HG02981 (cell line): Measurements from ENCODE around the gene SLC49A4.

Source experiments
- ATAC-seq: cut with Tn5 transposase; IDR thresholded peaks from one replicate; pipeline ENCODE4 v1.9.1; 2021; ENCODE audit warnings: mild to moderate bottlenecking, moderate library complexity; ENCODE audit not compliant: unreplicated experiment

SLC49A4 gene

GRCh38 chr3:122785231-122785630, 9.6 kb upstream of the SLC49A4 start:
- ATAC-seq: no peak

DNA sequence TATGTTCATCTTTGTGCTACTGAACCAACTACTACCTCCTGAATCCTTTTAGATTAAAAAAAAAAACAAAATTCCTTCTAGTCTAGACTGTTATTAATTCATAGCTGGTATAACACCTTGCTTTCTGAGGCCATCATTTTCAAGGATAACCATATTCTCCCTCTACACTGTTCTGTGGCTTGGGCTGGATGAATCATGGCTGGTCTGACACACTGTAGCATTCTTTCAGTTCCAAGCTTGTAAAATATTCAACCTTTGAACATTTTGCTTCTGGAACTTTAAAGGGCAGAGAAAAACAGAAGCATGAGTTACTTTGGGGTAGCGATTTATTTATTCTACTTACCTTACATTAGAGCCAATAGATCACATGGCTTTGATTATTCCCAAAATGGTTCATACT, 8.8 kb upstream of the SLC49A4 start:
- ATAC-seq: no peak

- ATAC-seq: no peak
Measured at GRCh38 chr3:122787872-122788271, 7.0 kb upstream of the SLC49A4 start.

GRCh38 chr3:122789585-122790273, 5.1 kb upstream of the SLC49A4 start:
- no peak for ATAC-seq

- peak; percentile 64 for ATAC-seq
Measured at GRCh38 chr3:122793568-122794416, 1.1 kb upstream of the SLC49A4 start, which contains the start of gene HSPBAP1. HSPBAP1 (minus strand) TSS chr3:122793831; CDS start chr3:122793680, 151 bp downstream.

DNA sequence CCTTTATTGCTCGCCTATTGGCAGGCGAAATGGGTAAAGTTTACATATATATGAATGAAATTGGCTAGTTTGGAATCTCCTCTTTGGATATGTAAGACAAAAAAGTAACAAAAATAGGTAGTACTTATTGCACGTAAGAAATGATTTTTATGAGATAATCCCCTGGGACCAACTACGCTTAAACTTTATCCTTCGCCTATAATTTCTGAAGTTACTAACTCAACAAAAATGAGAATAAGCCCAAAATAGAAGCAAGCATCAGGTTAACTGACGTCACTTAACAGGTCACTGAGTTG, 438 bp upstream of the SLC49A4 start:
- ATAC-seq: no peak

DNA sequence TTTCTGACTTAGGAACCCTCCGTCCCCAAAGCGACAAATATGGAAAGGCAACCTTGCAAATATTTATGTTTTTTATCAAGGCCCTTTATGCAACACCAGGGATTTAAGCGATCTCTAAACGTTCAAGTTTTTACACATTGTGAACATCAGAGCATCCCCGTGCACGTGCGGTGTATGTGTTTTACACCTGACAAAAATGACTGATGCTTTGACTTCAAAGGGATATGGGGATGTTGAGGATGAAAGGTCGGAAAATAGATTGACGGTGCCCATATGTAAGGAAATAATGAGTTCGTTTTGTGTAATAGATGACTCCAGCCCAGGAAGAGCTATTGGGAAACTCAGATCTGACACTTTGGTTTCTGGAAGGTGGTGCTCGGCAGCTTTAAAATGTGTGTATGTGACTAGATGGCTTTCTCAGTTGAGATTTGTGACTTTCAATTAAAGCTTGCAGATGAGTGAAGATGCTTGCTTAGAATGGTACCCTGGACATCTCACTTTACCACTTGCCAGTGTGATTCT, 866 bp downstream of the SLC49A4 start:
- ATAC-seq: no peak

DNA sequence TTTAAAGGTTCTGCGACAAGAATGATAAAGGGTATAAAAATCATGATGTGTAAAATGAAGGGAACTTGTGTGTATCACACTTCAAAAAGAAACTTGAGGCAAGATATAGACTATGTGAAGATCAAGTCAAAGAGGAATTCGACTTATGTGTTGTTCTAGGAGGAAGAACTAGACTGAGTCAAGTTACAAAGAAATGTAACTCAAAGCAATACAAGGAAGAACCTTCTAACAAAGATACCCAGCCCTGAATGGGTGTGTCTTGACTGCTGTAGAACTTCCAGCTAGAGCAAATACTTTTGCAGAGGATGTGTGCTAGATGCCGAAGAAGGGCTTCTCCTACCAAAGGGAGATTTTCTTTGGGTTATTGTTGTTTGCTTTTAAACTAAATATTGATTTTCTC, 2.4 kb downstream of the SLC49A4 start:
- ATAC-seq: no peak

DNA sequence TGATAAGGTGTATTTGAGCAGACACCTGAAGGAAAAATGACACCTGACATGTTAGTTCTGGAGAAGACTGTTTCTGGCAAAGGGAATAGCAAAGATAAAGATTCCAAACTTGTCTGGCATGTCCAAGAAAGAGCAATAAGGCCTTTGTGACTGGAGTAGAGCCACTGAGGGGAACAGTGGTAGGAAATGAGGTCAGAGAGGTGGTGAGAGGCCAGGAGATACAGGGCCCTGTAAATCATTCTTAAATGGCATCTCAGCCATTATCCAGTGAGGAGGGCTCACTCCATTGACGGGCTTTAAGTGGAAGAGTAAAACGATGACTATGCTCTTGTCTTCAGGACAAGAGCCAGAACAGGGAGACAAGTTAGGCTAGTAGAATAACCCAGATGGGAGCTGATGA, 4.5 kb downstream of the SLC49A4 start:
- no peak for ATAC-seq

DNA sequence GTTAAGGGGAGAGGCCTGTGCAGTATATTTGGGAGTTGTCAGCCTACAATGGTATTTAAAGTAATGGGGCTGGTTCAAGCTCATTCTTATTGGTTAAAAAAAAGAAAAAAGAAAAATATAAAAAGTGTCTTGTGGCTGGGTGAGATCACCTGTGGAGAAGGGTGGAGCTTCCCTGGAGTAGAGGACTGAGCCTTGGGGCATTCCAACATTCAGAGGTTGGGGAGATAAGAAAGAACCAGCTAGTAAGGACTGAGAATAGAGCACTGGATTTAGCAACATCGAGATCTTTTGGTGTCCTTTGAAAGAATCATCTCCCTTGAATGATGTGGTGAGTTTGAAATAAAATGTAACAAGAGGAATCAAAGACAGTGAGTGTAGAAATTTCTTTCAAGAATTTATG, 5.2 kb downstream of the SLC49A4 start:
- no peak for ATAC-seq

- no peak for ATAC-seq
Measured at GRCh38 chr3:122800706-122801237, 5.9 kb downstream of the SLC49A4 start.

GRCh38 chr3:122802323-122802722, 7.5 kb downstream of the SLC49A4 start:
- no peak for ATAC-seq

GRCh38 chr3:122803977-122804376, 9.1 kb downstream of the SLC49A4 start:
- no peak for ATAC-seq

- ATAC-seq: no peak
Measured at GRCh38 chr3:122810734-122811133, 15.9 kb downstream of the SLC49A4 start.

DNA sequence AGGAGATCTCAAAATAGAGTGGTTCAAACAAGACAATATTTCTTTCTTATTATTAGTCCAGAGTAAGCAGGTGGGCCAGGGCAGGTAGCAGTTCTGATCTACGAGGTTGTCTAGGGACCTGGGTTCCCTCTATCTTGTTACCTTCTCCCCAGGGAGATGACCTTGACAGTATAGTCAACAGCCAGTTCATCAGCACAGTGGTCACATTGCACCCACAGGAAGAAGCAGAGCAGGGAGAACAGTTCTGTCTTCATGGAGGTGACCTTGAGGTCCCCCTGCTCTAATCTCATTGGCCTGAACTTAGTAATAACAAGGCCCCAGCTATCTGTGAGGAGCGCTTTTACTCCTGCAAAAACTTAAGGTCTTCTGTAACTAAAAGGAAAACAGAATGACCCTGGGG, 21.7 kb downstream of the SLC49A4 start:
- ATAC-seq: no peak

GRCh38 chr3:122824465-122825381, 29.9 kb downstream of the SLC49A4 start:
- no peak for ATAC-seq

GRCh38 chr3:122825460-122825859, 30.6 kb downstream of the SLC49A4 start:
- no peak for ATAC-seq

DNA sequence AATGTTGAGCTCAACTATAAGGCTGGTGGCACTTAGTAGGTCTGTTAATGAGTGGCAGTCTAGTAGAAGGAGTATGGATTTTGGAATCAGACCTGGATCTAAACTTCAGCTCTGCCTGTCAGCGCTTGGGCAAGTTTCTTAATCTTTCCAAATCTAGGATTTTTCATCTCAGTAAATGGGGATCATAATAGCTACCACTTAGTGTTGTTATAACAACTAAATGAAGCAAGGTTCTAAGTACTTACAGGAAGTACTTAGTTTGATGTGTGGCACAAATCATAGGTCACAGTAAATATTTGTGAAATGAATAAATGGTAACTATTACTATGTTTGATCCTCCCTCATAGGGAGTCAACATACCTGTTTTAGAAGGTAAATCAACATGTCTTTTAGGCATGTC, 31.4 kb downstream of the SLC49A4 start:
- ATAC-seq: no peak

DNA sequence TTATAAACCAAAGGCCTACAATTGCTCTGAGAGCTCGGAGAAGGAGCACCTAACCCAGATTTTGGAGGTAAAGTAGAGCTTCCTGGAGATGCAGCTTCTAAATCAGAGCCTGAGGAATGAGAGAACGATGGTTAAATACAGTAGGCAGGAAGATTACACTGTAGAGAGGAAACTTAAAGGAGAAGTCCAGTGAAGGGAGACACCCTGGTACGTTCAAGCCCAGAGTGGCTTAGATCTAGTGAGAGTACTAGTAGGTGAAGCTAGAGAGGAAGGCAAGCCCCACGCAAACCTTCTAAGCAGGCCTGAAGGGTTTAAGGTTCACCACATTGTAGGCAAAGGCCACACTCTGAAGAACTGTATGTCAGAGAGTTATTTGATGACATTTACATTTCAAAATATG, 33.4 kb downstream of the SLC49A4 start:
- ATAC-seq: no peak

DNA sequence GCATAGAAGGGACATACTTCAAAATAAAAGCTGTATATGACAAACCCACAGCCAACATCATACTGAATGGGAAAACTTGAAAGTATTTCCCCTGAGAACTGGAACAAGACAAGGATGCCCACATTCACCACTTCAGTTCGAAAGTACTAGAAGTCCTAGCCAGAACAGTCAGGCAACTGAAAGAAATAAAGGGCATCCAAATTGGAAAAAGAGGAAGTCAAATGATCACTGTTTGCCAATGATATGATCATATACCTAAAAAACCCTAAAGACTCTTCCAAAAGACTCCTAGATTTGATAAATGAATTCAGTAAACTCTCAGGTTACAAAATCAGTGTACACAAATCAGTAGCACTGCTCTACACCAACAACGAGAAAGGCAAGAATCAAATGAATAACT, 40.7 kb downstream of the SLC49A4 start:
- no peak for ATAC-seq

DNA sequence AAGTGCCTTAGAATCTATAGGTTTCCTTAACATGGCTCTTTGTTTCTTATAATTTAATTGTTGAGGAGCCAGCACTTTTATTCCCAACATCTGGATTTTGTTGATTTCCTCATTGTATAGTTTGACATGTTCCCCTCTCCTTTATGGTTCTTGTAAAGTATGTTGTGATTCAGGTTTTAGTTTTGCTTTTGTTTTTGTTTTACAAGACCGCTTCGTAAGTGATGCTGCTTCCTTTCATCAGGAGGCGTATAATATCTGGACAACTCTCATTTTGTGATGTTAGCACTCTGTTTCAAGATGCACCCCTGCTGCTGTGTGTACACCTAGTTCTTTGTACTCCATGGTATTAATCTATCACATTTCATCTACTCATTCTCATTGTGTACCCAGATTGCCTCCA, 48.7 kb downstream of the SLC49A4 start:
- no peak for ATAC-seq
